Stimulated activated CD8-positive, alpha-beta memory T cell treated with anti-CD3 and anti-CD28 coated beads, Interleukin-2, amount 100 ng/mL, for 1 hour (primary cell): ENCODE measurements around the gene CELF2.
"Not testable (repeated sequence)": the region's sequence is repeated elsewhere in the genome, so short reads cannot be mapped to it uniquely, and the experiment has no call there.

Experiments
- DNase-seq, 2 donors: peaks; one replicate each; pipeline ENCODE4 v3.0.0-alpha.2; 2020; ENCODE audit warnings: low read depth in 2 of 2

Gene CELF2

GRCh38 chr10:11170993-11171851 lies 153.6 kb downstream of the CELF2 start:
- DNase-seq, result no peak

GRCh38 chr10:11173042-11173441 lies 155.4 kb downstream of the CELF2 start:
- DNase-seq, result no peak

GRCh38 chr10:11175823-11176243 lies 158.2 kb downstream of the CELF2 start:
- no peak for DNase-seq

GRCh38 chr10:11176746-11177145 lies 159.1 kb downstream of the CELF2 start:
- DNase-seq, result no peak

DNA sequence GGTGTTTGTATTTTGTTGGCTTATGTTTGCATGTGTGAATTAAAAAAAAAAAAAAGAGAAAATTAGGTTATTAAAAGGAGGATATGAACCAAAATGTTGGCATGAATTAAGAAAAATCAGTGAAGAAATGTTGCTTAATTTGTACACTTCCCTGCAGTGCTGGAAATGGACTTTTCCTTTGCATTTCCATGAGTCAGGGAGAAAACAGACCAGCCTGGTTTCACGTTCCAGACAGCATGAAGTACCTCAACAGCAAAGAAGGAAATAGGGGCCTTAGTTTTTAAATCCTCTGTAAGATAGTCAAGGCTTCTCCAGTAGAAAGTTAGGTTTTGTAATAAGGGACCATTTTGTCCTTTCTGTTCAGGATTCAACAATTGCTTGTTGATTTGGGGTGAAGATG lies 159.7 kb downstream of the CELF2 start:
- no peak for DNase-seq

DNA sequence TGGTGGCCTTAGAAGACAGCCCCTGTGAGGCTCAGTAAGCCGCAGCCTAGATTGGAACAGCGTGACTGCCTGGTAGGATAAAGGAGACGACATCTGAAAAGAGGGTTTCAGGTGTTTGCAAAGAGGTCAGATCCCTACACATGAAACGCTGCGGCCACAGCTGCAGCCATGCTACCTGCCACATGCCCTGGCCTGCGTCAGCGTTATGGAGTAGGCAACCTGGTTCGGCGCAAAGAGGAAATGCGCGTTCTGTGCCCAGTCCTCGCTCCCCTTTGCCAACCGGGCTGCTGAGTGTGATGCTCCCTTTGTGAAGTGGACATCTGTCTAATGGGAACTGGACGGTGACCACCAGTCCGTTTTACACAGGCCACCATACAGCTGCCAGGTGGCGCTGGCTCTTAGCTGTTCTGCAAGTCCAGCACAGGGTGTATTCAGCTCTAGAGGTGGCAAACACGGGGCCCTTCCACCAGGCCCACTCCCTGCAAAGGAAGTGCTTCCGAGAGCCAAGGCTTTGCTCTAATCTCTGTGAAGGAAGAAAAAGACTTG lies 160.3 kb downstream of the CELF2 start:
- DNase-seq, result no peak

GRCh38 chr10:11178606-11179515 lies 161.2 kb downstream of the CELF2 start:
- peak; percentile 71 to 72 for DNase-seq

DNA sequence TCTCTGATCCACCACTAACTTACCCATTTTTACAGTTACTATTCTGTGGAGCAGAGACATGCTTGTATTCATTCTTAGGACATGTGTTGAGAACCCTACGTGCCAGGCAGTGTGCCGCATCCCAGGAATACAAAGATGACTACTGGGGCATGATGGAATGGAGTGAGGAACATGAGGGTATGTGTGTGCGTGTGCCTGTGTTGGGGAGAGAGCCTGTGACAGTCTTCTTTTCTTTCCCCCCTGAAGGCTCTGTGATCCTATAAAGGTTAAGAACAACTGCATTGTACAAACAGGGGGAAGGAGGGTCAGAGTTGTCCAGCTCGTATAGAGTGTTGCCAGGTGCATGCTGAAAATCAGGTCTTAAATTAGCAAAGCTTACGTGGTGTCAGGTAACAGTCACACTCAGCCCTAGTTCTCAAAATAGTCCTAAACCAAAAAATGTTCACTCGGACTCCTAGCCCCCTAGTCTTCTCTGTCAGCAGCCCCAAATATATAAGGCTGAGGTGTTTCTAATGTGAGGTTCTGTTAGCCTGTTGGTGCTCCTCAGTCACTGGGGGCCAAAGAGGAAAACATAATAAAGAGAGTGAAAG lies 161.9 kb downstream of the CELF2 start:
- DNase-seq, result no peak

DNA sequence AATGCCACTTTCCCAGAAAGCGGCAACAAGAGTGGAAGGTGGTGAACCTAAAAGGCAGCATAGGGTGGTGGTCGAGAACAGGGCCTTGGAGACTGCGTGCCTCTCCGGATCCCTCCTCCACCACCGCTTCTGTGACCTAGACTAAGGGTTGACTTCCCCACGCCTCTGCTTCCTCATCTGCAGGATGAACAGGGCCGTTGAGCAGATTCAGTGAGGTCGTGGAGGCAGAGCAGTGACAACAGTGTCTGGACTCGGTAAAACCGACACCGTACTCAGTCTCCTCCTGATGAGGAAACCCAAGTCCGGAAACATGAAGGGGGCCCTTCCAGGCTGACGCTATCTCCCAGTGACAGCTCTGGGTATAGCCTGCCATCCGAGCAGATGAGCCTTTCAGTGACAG lies 162.6 kb downstream of the CELF2 start:
- peak; percentile 31 to 43 for DNase-seq

DNA sequence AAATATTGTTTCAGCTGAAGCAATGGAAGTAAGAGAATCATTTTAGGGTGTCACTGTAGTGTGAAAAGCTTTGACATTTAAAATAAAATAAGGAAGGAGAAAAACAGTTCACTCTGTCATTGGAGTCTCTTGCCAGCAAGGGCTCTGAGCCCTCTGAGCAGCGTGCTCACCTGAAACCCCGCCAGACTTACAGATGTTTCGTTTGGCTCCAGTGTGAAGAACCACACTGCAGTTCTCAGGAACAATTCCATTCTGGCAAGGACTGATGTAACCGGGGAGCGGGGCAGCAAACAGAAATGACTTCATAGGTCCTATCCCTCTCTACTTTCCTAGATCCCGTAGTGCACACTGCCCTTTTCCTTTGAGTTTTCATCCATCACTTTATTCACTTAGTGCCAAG lies 164.3 kb downstream of the CELF2 start:
- no peak for DNase-seq

DNA sequence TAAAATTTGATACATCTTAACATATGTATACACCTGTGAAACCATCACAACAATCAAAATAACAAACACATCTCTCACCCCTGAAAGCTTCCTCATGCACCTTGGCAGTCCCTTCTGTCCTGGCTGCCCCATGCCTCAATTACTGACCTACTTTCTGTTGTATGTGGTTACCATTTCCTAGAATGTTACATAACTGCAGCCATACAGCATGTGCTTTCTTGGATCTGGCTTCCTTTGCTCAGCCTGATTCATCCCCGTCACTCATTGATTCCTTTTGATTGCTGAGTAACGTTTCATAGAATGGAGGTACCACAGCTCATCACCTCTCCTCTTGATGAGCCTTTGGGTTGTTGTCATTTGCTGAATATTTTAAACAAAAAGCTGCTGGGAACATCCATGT lies 165.3 kb downstream of the CELF2 start:
- no peak for DNase-seq

- DNase-seq, result no peak
These were observed 166.4 kb downstream of the CELF2 start for GRCh38 chr10:11184093-11184492.

- not testable (repeated sequence) for DNase-seq
These were observed 167.5 kb downstream of the CELF2 start for GRCh38 chr10:11185128-11185665.

- DNase-seq, result no peak
These were observed 168.7 kb downstream of the CELF2 start for GRCh38 chr10:11186374-11186773.

GRCh38 chr10:11189582-11190376 lies 172.1 kb downstream of the CELF2 start:
- DNase-seq, result no peak

- DNase-seq, result no peak
These were observed 173.5 kb downstream of the CELF2 start for GRCh38 chr10:11191190-11191589.

DNA sequence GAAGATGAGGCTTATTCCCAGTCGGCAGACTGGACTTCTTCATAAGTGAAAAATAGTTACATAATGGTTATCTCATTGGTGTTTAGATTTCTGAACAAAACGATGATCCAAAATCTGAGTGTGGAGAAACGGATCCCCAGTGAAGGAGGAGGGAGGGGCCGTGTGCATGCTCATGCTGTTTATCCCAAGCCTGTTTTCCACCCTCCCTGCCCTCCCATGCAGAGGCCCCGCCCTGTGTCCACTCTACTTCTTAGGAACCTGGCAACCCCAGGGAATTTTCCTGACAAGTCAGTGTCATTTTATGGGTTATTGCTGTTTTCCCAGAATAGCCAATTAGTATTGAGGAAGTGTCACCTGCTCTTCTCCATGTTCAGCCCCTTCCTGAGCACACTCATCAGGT lies 174.0 kb downstream of the CELF2 start:
- DNase-seq, result no peak

DNA sequence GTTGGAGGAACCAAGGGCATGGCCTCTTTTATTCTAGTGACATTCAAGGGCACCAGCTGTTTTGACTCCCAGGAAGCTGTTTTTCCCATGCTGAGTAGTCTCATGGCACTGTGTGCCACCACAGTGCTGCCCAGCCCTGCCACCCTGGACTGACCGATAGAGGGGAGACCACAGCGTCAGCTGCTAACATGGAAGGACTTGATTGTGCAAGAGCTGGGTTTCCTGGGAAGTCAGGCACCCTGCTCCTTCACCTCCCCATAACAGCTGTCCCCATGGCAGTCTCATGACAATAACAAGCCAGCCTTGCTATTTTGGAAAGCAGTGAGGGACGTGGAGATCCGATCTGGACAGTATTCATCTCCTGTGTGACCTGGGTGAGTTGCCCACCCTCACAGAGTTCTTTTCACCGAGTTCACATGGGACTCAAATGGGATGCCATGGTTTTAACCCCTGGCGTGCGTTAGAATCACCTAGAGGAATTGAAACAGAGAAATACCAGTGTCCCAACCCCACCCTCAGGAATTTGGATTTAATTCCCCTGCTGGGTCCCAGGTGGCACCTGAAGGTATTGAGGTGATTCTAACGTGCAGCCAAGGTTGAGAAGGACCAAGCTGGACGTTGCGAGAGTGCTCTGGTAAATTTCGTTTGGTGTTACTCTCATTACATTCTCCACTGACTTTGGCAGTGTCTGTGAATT lies 174.8 kb downstream of the CELF2 start:
- no peak for DNase-seq

DNA sequence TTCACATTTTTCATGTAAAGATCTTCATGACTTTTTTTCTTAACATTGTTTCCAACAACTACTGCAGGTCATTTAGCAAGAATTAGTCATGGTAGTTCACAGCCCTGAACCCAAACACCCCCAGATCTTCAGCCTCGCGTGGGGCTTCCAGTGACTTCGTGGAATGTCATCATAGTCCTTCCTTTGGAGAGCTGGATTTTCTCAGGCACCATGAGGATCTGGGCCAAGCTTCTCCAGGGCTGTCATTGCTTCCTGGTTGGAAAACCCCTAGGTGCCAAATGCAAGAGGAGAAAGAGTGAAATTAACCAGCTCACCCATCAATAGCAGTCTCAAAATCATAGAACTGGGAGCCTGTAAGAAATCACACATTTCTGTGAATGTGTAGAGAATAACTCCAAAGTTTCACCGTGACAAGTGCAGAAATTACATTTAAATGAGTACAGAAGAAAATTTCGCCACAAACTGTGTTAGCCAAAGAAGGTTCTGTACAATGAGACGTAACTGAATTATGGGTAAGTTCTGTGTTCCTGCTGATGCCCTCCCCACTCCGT lies 175.4 kb downstream of the CELF2 start:
- no peak for DNase-seq
